Measurements from ENCODE around the gene POLR2M.

POLR2M gene

GRCh38 chr15:57741089-57741488, 34.6 kb downstream of the POLR2M start:
- no peak for DNase-seq (ENCODE audit: low read depth)
- H3K4me3 ChIP-seq (replicated peaks; ENCODE audit: low read depth, low read length) = no peak overlapping the region
- no peak for TF ChIP-seq CTCF (IDR thresholded peaks at IDR 0.05; ENCODE audit: low read length, missing control alignments)

DNA sequence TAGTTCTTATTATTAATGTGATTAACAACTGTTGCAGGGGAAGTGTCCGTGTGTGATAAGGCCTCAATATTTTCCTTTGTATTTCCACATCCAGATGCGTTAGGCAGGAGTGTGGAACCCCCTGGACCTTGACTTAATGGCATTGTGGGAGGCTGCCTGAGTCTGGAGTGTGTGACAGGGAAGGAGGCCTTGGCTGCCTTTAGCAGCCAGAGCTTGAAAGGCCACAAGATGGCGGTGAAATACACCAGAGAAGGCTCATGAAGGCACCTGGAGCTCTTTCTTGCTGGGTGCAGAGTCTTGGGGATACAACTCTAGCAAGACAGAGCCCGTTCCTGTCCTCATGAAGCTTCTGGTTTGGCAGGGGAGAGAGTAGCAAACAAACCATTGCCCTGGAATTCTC, 36.9 kb downstream of the POLR2M start:
- peak; percentile 20 for TF ChIP-seq CTCF (IDR thresholded peaks at IDR 0.05; ENCODE audit: low read length, missing control alignments)
- H3K4me3 ChIP-seq (replicated peaks; ENCODE audit: low read depth, low read length) = no peak overlapping the region
- DNase-seq (ENCODE audit: low read depth) = no peak

- DNase-seq (ENCODE audit: low read depth) = no peak
- no peak overlapping the region for H3K4me3 ChIP-seq (replicated peaks; ENCODE audit: low read depth, low read length)
- TF ChIP-seq CTCF (IDR thresholded peaks at IDR 0.05; ENCODE audit: low read length, missing control alignments) = no peak
These were observed 40.3 kb downstream of the POLR2M start for GRCh38 chr15:57746786-57747185.

DNA sequence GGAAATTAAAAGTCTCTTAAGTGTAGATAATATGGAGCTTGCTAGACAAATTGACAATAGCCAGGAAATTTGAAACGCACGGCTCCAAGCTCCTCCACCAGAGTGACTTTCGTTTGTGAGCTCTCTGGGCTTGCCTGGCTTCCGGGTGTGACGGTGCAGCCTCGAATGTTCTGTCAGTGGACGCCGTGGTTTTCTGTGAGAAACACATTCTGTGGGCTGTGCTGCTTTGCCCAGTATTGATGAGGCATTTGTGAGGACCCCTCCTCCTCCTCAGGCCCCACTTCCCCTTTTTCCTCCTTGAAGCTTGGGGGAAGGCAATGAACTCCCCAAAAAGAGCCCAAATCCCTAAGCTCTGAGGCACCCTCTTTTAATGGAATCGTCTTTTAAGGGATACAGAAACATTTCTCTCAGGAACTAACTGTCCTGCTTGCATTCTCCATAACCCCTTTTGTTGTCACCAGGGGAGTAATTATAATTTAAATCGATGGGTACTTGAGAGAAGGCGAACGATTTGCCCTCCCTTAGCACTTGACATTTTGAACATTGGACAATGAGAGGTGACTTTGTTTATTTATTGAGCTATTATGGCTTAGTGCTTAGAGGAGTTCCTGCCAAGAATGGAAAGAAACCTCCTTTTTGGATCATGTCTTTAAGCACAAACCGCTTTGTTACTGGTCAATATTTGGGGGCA, 40.8 kb downstream of the POLR2M start:
- no peak overlapping the region for H3K4me3 ChIP-seq (replicated peaks; ENCODE audit: low read depth, low read length)
- TF ChIP-seq CTCF (IDR thresholded peaks at IDR 0.05; ENCODE audit: low read length, missing control alignments) = no peak
- DNase-seq (ENCODE audit: low read depth) = no peak

GRCh38 chr15:57751177-57751800, 44.8 kb downstream of the POLR2M start:
- DNase-seq (ENCODE audit: low read depth) = peak; percentile 75
- TF ChIP-seq CTCF (IDR thresholded peaks at IDR 0.05; ENCODE audit: low read length, missing control alignments) = peak; percentile 82

GRCh38 chr15:57752436-57752835, 45.9 kb downstream of the POLR2M start:
- no peak overlapping the region for H3K4me3 ChIP-seq (replicated peaks; ENCODE audit: low read depth, low read length)
- DNase-seq (ENCODE audit: low read depth) = peak; percentile 26
- peak; percentile 32 for TF ChIP-seq CTCF (IDR thresholded peaks at IDR 0.05; ENCODE audit: low read length, missing control alignments)

More at GRCh38 chr15:57751177-57751800, 44.8 kb downstream of the POLR2M start:
- no peak overlapping the region for H3K4me3 ChIP-seq (replicated peaks; ENCODE audit: low read depth, low read length)

DNA sequence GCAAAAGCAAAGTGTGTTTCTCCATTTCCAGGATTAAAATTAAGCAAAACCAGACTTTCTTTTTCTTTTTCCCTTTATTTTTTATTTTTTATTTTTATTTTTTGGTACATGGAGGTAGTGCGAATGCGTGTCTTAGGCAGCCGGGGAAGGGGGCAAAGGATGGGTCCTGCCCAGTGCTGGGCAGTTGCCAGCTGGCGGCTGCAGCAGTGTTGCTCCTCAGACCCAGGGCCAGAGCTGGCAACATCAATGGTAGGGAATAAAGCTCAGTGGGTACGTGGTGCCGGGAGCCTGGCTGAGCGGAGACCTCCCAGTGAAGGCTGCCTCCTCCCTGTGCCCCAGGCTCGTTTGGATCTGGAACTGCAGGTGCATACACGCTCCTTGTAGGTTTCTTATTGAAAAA, 46.3 kb downstream of the POLR2M start:
- DNase-seq (ENCODE audit: low read depth) = no peak
- H3K4me3 ChIP-seq (replicated peaks; ENCODE audit: low read depth, low read length) = no peak overlapping the region
- TF ChIP-seq CTCF (IDR thresholded peaks at IDR 0.05; ENCODE audit: low read length, missing control alignments) = no peak
